Ovary (tissue), 3 donors: ENCODE measurements around the gene COL23A1.

Source experiments
- POLR2A ChIP-seq: fragments of 450-650 bp; IDR thresholded peaks from one replicate; pipeline ENCODE4 v1.6.1; 2017; ENCODE audit warnings: antibody characterized with exemption, mild to moderate bottlenecking, moderate library complexity
- TF ChIP-seq, protein P1 (sequence below), 3 donors: fragments of 450-650 bp in 2 of 3; fragments of 200-600 bp in 1 of 3; IDR thresholded peaks; one replicate each; pipeline versions ENCODE4 v1.5.1 to v1.8.0; 2016 to 2022; ENCODE audit warnings: antibody characterized with exemption in 3 of 3, mild to moderate bottlenecking in 1 of 3
- donor health status: DM: no; HTN: no; CAD: no.

DNA sequence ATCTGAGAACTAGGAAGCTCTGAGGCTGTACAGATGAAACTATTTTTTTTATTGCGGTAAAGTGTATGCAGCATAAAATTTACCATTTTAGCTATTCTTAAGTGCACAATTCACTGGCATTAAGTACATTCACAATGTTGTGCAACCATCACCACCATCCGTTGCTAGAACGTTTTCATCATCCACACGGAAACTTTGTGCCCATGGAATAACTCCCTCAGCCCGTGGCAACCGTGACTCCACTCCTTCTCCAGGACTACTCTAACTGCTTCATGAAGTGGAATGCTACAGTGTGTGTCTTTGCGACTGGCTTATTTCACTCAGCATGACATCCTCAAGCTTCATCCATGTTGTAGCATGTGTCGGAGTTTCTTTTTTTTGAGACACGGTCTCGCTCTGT, 57.1 kb downstream of the COL23A1 start:
- no peak for TF ChIP-seq POLR2A
- TF ChIP-seq, protein P1, sequence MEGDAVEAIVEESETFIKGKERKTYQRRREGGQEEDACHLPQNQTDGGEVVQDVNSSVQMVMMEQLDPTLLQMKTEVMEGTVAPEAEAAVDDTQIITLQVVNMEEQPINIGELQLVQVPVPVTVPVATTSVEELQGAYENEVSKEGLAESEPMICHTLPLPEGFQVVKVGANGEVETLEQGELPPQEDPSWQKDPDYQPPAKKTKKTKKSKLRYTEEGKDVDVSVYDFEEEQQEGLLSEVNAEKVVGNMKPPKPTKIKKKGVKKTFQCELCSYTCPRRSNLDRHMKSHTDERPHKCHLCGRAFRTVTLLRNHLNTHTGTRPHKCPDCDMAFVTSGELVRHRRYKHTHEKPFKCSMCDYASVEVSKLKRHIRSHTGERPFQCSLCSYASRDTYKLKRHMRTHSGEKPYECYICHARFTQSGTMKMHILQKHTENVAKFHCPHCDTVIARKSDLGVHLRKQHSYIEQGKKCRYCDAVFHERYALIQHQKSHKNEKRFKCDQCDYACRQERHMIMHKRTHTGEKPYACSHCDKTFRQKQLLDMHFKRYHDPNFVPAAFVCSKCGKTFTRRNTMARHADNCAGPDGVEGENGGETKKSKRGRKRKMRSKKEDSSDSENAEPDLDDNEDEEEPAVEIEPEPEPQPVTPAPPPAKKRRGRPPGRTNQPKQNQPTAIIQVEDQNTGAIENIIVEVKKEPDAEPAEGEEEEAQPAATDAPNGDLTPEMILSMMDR (IDR thresholded peaks at IDR 0.05), result no peak
